Small intestine (tissue), 7 donors: Measurements from ENCODE around the gene PARD3B. TPM values are rescaled to one million over a fixed set of nuclear protein-coding genes. Genes with fewer than 3 reads are reported as not detected.

ENCODE experiments used
- DNase-seq, 2 donors: peaks; one replicate each; pipeline versions ENCODE4 v3.0.0 to v3.0.0-alpha.2; 2013
- FAIRE-seq: peaks from 2 replicates; lab custom pipeline; 2012; peaks lifted over from hg19 to GRCh38; lab: Jason Lieb, UNC
- H3K27ac ChIP-seq, 3 donors: one replicate each; pipeline ENCODE4 v1.5.1; 2013; ENCODE audit warnings: low read length in 2 of 3, mild to moderate bottlenecking in 2 of 3, control low read depth in 1 of 3, inconsistent platforms in 1 of 3, low read depth in 1 of 3, moderate library complexity in 1 of 3
- H3K27me3 ChIP-seq, 3 donors: one replicate each; pipeline ENCODE4 v1.6.1; 2013; ENCODE audit warnings: low read length in 3 of 3, inconsistent platforms in 1 of 3; ENCODE audit not compliant: control insufficient read depth in 3 of 3, insufficient read depth in 3 of 3
- H3K36me3 ChIP-seq, 3 donors: one replicate each; pipeline ENCODE4 v1.6.1; 2013; ENCODE audit warnings: low read length in 3 of 3, inconsistent platforms in 1 of 3, low read depth in 1 of 3, mild to moderate bottlenecking in 1 of 3, moderate library complexity in 1 of 3; ENCODE audit not compliant: control insufficient read depth in 3 of 3, insufficient read depth in 2 of 3
- H3K4me1 ChIP-seq, 3 donors: one replicate each; pipeline ENCODE4 v1.6.1; 2013; ENCODE audit warnings: low read length in 2 of 3, inconsistent platforms in 1 of 3, low read depth in 1 of 3, mild to moderate bottlenecking in 1 of 3, moderate library complexity in 1 of 3; ENCODE audit not compliant: control insufficient read depth in 3 of 3, insufficient read depth in 2 of 3
- H3K4me3 ChIP-seq, 3 donors: one replicate each; pipeline ENCODE4 v1.5.1; 2013; ENCODE audit warnings: low read length in 3 of 3, control low read depth in 1 of 3, inconsistent platforms in 1 of 3, low read depth in 1 of 3, mild to moderate bottlenecking in 1 of 3, moderate library complexity in 1 of 3
- H3K9me3 ChIP-seq, 2 donors: one replicate each; pipeline ENCODE4 v1.6.1; 2013; ENCODE audit warnings: low read depth in 1 of 2, low read length in 1 of 2; ENCODE audit not compliant: control insufficient read depth in 2 of 2, insufficient read depth in 1 of 2
- WGBS, 3 donors: extraction: QIAGEN DNeasy Blood & Tissue Kit; methylation state at CpG; one replicate each; pipeline ENCODE4 v1.1.7; 2013; 5-methylcytosine and 5-hydroxymethylcytosine counted together
- polyA plus RNA-seq, 4 donors: library from polyadenylated mRNA; stranded (reverse) in 3 of 4; unstranded in 1 of 4; fragments of 200-250 nt in 3 of 4; fragments of 120-200 nt in 1 of 4; gene quantifications; one replicate each; pipeline versions ENCODE4 v1.2.1 to v1.2.3, GENCODE V29; 2013
- donor health status: healthy with polysubstance abuse.
- donor health status: control.
- donor health status: control.
- donor health status: Bipolar disorder and iron deficiency.
- donor health status: healthy.

PARD3B gene
- polyA plus RNA-seq, 4 donors, result 2.8 to 10.7 (median 3.6) TPM

- no peak for FAIRE-seq
Observed at GRCh38 chr2:205060269-205060668, 515.0 kb downstream of the PARD3B start.

GRCh38 chr2:205066081-205066480, 520.8 kb downstream of the PARD3B start:
- no peaks in the 10 kb centered on the region for H3K27me3 ChIP-seq
- H3K9me3 ChIP-seq, result no peaks in the 10 kb centered on the region
- no peak overlapping the region for H3K27ac ChIP-seq
- 86 to 88% (median 88%) methylated on average over 5 of the region's 5 CpGs for WGBS, 3 donors
- DNase-seq (no peak), FAIRE-seq (no peak)
- no peaks in the 10 kb centered on the region for H3K4me1 ChIP-seq
- H3K36me3 ChIP-seq, result no peaks in the 10 kb centered on the region
- no peak overlapping the region for H3K4me3 ChIP-seq

More at GRCh38 chr2:205060269-205060668, 515.0 kb downstream of the PARD3B start:
- no peak overlapping the region for H3K4me3 ChIP-seq
- H3K36me3 ChIP-seq, result no peaks in the 10 kb centered on the region
- DNase-seq, result no peak
- H3K4me1 ChIP-seq, result no peaks in the 10 kb centered on the region
- no peak overlapping the region for H3K27ac ChIP-seq
- WGBS, 3 donors, result 83 to 89% (median 88%) methylated on average over 2 of the region's 2 CpGs
- H3K9me3 ChIP-seq, result no peaks in the 10 kb centered on the region
- no peaks in the 10 kb centered on the region for H3K27me3 ChIP-seq

GRCh38 chr2:205069928-205070327, 524.7 kb downstream of the PARD3B start:
- Histone ChIP-seq H3K27me3 (no peaks in the 10 kb centered on the region), H3K4me3 (no peak overlapping the region), H3K27ac (no peak overlapping the region), H3K4me1 (no peaks in the 10 kb centered on the region), H3K9me3 (no peaks in the 10 kb centered on the region), H3K36me3 (no peaks in the 10 kb centered on the region)
- DNase-seq, result no peak
- WGBS, 3 donors, result 88 to 93% (median 90%) methylated on average over 1 of the region's 1 CpG
- no peak for FAIRE-seq

GRCh38 chr2:205070889-205071288, 525.6 kb downstream of the PARD3B start:
- H3K4me1 ChIP-seq, result no peaks in the 10 kb centered on the region
- FAIRE-seq, result no peak
- H3K9me3 ChIP-seq, result no peaks in the 10 kb centered on the region
- no peak for DNase-seq
- 91 to 96% (median 95%) methylated on average over 1 of the region's 1 CpG for WGBS, 3 donors
- no peaks in the 10 kb centered on the region for H3K27me3 ChIP-seq
- no peak overlapping the region for H3K27ac ChIP-seq
- H3K36me3 ChIP-seq, result no peaks in the 10 kb centered on the region
- H3K4me3 ChIP-seq, result no peak overlapping the region

GRCh38 chr2:205073433-205074020, 528.3 kb downstream of the PARD3B start:
- H3K27me3 ChIP-seq, result no peaks in the 10 kb centered on the region
- FAIRE-seq, result no peak
- no peak overlapping the region for H3K27ac ChIP-seq
- DNase-seq, result no peak
- no peaks in the 10 kb centered on the region for H3K9me3 ChIP-seq
- no peaks in the 10 kb centered on the region for H3K4me1 ChIP-seq
- no peak overlapping the region for H3K4me3 ChIP-seq
- H3K36me3 ChIP-seq, result no peaks in the 10 kb centered on the region
- WGBS, 3 donors, result 69 to 84% (median 72%) methylated on average over 2 of the region's 2 CpGs

GRCh38 chr2:205076405-205076804, 531.1 kb downstream of the PARD3B start:
- Histone ChIP-seq H3K27me3 (no peaks in the 10 kb centered on the region), H3K27ac (no peak overlapping the region), H3K9me3 (no peaks in the 10 kb centered on the region), H3K4me3 (no peak overlapping the region), H3K4me1 (no peaks in the 10 kb centered on the region), H3K36me3 (no peaks in the 10 kb centered on the region)
- DNase-seq, result no peak
- no peak for FAIRE-seq
- 93 to 97% (median 97%) methylated on average over 3 of the region's 3 CpGs for WGBS, 3 donors

- Histone ChIP-seq H3K4me1 (no peaks in the 10 kb centered on the region), H3K36me3 (no peaks in the 10 kb centered on the region), H3K4me3 (no peak overlapping the region), H3K27me3 (no peaks in the 10 kb centered on the region), H3K9me3 (no peaks in the 10 kb centered on the region), H3K27ac (no peak overlapping the region)
- no peak for FAIRE-seq
- WGBS, 3 donors, result 73 to 81% (median 75%) methylated on average over 3 of the region's 3 CpGs
- DNase-seq, result no peak
Observed at GRCh38 chr2:205077159-205077558, 531.9 kb downstream of the PARD3B start.

- Histone ChIP-seq H3K9me3 (no peaks in the 10 kb centered on the region), H3K4me3 (no peak overlapping the region), H3K27ac (no peak overlapping the region), H3K4me1 (no peaks in the 10 kb centered on the region), H3K36me3 (no peaks in the 10 kb centered on the region), H3K27me3 (no peaks in the 10 kb centered on the region)
- 90 to 92% (median 91%) methylated on average over 6 of the region's 6 CpGs for WGBS, 3 donors
- FAIRE-seq, result no peak
- DNase-seq, result no peak
Observed at GRCh38 chr2:205078762-205079161, 533.5 kb downstream of the PARD3B start.

- Histone ChIP-seq H3K9me3 (no peaks in the 10 kb centered on the region), H3K4me1 (no peaks in the 10 kb centered on the region), H3K36me3 (no peaks in the 10 kb centered on the region), H3K4me3 (no peak overlapping the region), H3K27me3 (no peaks in the 10 kb centered on the region), H3K27ac (no peak overlapping the region)
- DNase-seq (no peak), FAIRE-seq (no peak)
- 74 to 92% (median 86%) methylated on average over 3 of the region's 3 CpGs for WGBS, 3 donors
Observed at GRCh38 chr2:205079173-205079572, 533.9 kb downstream of the PARD3B start.
